ENCODE measurements around the gene MAN2B2.

Gene MAN2B2

DNA sequence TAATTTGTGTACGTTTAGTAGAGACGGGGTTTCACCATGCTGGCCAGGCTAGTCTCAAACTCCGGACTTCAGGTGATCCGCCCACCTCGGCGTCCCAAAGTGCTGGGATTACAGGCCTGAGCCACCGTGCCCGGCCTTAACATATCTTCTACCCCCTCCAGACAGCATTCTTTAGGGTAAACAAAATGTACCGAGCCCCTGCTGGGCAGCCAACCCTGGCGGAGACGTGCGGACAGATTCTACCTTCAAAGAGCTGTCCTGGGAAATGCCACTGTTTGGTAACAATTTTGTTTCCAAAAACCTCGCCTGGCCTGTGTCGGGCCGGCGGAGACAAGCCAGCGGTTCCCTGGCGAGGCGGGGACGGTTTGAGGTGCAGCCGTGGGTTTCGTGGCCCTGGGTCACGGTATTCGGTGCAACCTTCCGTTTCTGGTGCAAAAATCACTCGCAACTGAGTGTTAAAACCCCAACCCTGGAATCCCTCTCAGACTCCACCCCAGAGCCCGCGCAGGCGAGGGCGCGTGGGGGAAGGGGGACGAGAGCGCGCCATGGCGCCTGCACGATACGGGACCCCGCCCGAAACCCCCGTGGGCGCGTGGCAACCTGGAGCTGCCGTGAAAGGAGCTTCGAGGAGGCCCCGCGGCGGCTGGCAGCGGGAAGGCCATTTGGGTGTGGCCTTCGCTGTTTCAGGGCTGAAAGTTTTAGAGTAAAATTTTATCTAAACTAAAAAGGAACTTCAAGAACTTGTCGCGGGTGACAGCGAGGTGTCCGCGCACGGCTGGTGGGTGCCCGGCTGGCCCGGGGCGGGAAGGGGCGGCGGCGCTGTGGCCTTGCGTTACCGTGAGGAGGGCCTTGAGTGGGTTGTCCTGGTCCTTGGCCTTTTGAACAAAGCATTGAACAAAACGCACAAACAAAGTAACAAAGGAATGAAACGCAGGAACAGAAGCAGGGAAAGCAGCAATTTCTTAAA is 82.5 kb downstream of the MAN2B2 start:
- TF ChIP-seq, protein P1, sequence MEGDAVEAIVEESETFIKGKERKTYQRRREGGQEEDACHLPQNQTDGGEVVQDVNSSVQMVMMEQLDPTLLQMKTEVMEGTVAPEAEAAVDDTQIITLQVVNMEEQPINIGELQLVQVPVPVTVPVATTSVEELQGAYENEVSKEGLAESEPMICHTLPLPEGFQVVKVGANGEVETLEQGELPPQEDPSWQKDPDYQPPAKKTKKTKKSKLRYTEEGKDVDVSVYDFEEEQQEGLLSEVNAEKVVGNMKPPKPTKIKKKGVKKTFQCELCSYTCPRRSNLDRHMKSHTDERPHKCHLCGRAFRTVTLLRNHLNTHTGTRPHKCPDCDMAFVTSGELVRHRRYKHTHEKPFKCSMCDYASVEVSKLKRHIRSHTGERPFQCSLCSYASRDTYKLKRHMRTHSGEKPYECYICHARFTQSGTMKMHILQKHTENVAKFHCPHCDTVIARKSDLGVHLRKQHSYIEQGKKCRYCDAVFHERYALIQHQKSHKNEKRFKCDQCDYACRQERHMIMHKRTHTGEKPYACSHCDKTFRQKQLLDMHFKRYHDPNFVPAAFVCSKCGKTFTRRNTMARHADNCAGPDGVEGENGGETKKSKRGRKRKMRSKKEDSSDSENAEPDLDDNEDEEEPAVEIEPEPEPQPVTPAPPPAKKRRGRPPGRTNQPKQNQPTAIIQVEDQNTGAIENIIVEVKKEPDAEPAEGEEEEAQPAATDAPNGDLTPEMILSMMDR (IDR thresholded peaks at IDR 0.05; ENCODE audit: low read depth, low read length, missing control alignments) = no peak
- no peak overlapping the region for H3K4me3 ChIP-seq (replicated peaks; ENCODE audit: low read depth, low read length)
- DNase-seq (ENCODE audit: extremely low read depth, low read depth) = no peak

DNA sequence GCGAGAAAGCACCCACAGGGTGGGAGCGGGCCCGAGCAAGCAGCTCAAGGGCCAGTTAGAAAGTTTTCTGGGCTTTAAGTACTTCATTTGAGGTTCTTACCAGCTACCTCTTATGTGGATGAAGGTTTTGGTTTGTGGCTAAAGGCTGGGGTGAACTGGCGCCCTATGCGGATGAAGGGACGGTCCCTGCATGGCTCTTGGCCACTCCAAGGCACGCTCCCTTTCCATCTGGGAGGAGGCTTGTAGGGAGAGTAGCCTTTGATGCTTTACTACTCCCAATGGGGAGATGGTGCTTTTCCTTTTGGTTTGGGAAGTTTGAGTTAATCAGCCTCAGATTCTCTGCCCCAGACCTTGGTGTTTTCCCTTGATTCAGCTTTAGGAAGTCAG is 83.2 kb downstream of the MAN2B2 start:
- no peak overlapping the region for H3K4me3 ChIP-seq (replicated peaks; ENCODE audit: low read depth, low read length)
- no peak for DNase-seq (ENCODE audit: extremely low read depth, low read depth)
- TF ChIP-seq, protein P1 (IDR thresholded peaks at IDR 0.05; ENCODE audit: low read depth, low read length, missing control alignments) = no peak

DNA sequence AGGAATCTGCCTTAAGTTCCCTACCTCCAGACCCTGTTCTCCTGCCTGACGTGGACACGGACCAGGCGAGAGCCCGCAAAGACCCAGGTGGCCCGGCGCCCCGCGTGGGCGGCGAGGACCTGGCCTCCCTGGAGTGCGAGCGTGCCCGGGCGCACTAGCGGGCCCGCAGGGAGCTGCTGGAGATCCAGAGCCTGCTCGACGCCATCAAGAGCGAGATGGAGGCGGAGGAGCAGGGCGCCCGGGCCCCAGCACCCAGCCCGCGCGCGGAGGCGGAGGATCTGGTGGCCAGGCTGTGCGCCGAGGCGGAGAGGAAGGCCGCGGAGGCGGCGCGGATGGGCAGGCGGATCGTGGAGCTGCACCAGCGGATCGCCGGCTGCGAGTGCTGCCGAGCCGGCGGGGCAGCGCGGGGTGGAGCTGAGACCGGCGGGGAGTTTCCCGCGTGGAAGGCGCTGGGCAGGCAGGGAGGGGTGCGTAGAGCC is 83.6 kb downstream of the MAN2B2 start:
- TF ChIP-seq, protein P1 (IDR thresholded peaks at IDR 0.05; ENCODE audit: low read depth, low read length, missing control alignments) = no peak
- peak overlapping the region; percentile 29; the same call in 1 of the 2 replicates for H3K4me3 ChIP-seq (replicated peaks; ENCODE audit: low read depth, low read length)
- no peak for DNase-seq (ENCODE audit: extremely low read depth, low read depth)

DNA sequence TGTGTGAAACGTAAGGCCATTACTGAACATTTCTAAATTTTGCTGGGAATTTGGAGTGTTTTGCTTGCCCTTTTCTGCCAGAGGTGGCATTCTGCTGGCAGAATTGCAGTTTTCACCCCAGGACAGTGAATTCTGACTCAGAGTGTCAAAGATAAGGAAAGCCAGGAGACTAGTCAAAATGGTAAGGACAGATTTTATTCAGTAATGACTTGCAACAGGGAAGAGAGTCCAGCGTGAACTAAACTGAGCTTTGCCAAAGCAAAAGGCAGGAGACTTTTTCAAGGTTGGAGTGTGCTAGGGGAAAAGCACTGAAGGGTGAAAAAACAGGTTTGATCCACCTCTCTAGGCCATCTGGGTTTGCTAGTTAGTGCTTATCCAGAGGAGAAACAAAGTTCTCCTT is 84.9 kb downstream of the MAN2B2 start:
- H3K4me3 ChIP-seq (replicated peaks; ENCODE audit: low read depth, low read length) = no peak overlapping the region
- DNase-seq (ENCODE audit: extremely low read depth, low read depth) = no peak
- TF ChIP-seq, protein P1 (IDR thresholded peaks at IDR 0.05; ENCODE audit: low read depth, low read length, missing control alignments) = no peak

DNA sequence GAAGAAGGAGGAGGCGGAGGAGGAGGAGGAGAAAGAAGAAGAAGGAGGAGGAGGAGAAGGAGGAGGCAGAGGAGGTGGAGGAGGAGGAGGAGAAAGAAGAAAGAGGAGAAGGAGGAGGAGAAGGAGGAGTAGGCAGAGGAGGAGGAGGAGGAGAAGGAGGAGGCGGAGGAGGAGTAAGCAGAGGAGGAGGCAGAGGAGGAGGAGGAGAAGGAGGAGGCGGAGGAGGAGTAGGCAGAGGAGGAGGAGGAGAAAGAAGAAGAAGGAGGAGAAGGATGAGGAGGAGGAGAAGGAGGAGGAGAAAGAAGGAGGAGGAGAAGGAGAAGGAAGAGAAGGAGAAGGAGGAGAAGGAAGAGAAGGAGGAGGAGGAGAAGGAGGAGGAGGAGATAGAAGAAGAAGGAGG is 85.4 kb downstream of the MAN2B2 start:
- no peak for DNase-seq (ENCODE audit: extremely low read depth, low read depth)
- H3K4me3 ChIP-seq (replicated peaks; ENCODE audit: low read depth, low read length) = no peak overlapping the region
- TF ChIP-seq, protein P1 (IDR thresholded peaks at IDR 0.05; ENCODE audit: low read depth, low read length, missing control alignments) = no peak

DNA sequence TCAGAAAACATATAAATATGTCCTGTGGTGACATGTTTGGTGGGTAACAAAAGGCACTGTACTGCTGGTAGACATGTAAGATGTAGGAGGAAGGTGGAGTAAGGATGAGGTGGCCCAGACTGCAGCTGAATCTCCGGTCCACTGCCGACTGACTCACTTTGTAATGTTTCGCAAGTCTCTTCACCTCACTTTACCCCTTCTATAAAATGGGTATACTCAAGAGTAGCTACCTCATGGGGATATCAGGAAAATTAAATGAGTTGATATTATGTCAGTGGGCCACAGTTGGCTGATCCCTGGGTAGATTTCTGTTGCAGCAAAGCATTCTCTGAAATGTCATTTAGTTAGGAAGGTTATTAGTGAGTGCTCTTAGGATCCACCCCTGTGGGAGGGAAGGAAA is 87.6 kb downstream of the MAN2B2 start:
- no peak overlapping the region for H3K4me3 ChIP-seq (replicated peaks; ENCODE audit: low read depth, low read length)
- TF ChIP-seq, protein P1 (IDR thresholded peaks at IDR 0.05; ENCODE audit: low read depth, low read length, missing control alignments) = no peak
- no peak for DNase-seq (ENCODE audit: extremely low read depth, low read depth)
